ENCODE results near the gene PXDC1. TPM values are rescaled to one million over a fixed set of nuclear protein-coding genes. Genes with fewer than 3 reads are reported as not detected.
"Not testable (repeated sequence)": the region's sequence is repeated elsewhere in the genome, so short reads cannot be mapped to it uniquely, and the experiment has no call there.

Gene PXDC1
- total and polyA plus RNA-seq, 7 donors = 9.0 to 116 (median 46.7) TPM

DNA sequence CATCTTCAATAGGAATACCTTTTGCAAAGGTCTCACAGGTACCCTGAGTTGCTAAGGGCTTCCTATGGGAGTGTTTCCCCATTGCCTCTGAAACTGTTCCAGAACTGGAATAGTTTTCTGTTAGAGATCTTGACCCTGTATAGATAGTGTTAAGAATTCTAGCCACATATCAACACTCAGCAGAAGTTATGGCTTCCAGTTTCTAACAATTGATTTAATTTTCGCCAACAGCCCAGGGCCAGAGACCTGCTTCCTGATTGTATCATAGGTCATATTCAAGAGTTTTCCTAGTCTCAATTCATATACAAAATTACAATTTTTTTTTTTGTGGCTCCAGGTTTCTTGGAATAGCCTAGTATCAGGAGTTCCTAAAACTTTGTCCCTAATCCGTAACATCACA lies 61.0 kb downstream of the PXDC1 start:
- no peak for DNase-seq
- intact Hi-C loops (cut with DNase I) = no loop called here
- TF ChIP-seq POLR2A (IDR thresholded peaks at IDR 0.05) = no peak
- no peak for TF ChIP-seq POLR2AphosphoS5 (IDR thresholded peaks at IDR 0.05)
- no peak for TF ChIP-seq CTCF (IDR thresholded peaks at IDR 0.05)
- TF ChIP-seq EP300 (IDR thresholded peaks at IDR 0.05) = no peak
- H3K9me3 ChIP-seq = no peaks in the 10 kb centered on the region
- no peaks in the 10 kb centered on the region for H3K27me3 ChIP-seq
- 94% methylated on average over 2 of the region's 2 CpGs for WGBS, 2 donors
- H3K4me3 ChIP-seq = no peak overlapping the region
- no peak overlapping the region for H3K27ac ChIP-seq
- no peaks in the 10 kb centered on the region for H3K4me1 ChIP-seq
- H3K36me3 ChIP-seq = no peaks in the 10 kb centered on the region

- H3K4me3 ChIP-seq = no peak overlapping the region
Observed at GRCh38 chr6:3687847-3688246, 63.7 kb downstream of the PXDC1 start.

GRCh38 chr6:3683331-3683730 lies 68.2 kb downstream of the PXDC1 start:
- 76 to 78% methylated on average over 6 of the region's 6 CpGs for WGBS, 2 donors
- TF ChIP-seq EP300 (IDR thresholded peaks at IDR 0.05) = no peak
- TF ChIP-seq CTCF (IDR thresholded peaks at IDR 0.05) = no peak
- TF ChIP-seq POLR2A (IDR thresholded peaks at IDR 0.05) = no peak
- TF ChIP-seq POLR2AphosphoS5 (IDR thresholded peaks at IDR 0.05) = no peak
- Histone ChIP-seq H3K4me1 (no peaks in the 10 kb centered on the region), H3K9me3 (no peaks in the 10 kb centered on the region), H3K4me3 (no peak overlapping the region), H3K27me3 (no peaks in the 10 kb centered on the region), H3K27ac (no peak overlapping the region), H3K36me3 (no peaks in the 10 kb centered on the region)
- DNase-seq = no peak
- intact Hi-C loops (cut with DNase I) = no loop called here

More at GRCh38 chr6:3687847-3688246, 63.7 kb downstream of the PXDC1 start:
- Histone ChIP-seq H3K36me3 (no peaks in the 10 kb centered on the region), H3K27ac (no peak overlapping the region), H3K4me1 (no peaks in the 10 kb centered on the region), H3K27me3 (no peaks in the 10 kb centered on the region), H3K9me3 (no peaks in the 10 kb centered on the region)
- DNase-seq = no peak
- intact Hi-C loops (cut with DNase I) = no loop called here
- TF ChIP-seq CTCF (IDR thresholded peaks at IDR 0.05) (no peak), POLR2A (IDR thresholded peaks at IDR 0.05) (no peak), POLR2AphosphoS5 (IDR thresholded peaks at IDR 0.05) (no peak), EP300 (IDR thresholded peaks at IDR 0.05) (no peak)
- 39 to 47% methylated on average over 1 of the region's 1 CpG for WGBS, 2 donors

GRCh38 chr6:3678946-3679345 lies 72.6 kb downstream of the PXDC1 start:
- Histone ChIP-seq H3K9me3 (no peaks in the 10 kb centered on the region), H3K4me1 (no peaks in the 10 kb centered on the region), H3K36me3 (no peaks in the 10 kb centered on the region), H3K27me3 (no peaks in the 10 kb centered on the region), H3K4me3 (no peak overlapping the region), H3K27ac (no peak overlapping the region)
- TF ChIP-seq POLR2AphosphoS5 (IDR thresholded peaks at IDR 0.05) (no peak), EP300 (IDR thresholded peaks at IDR 0.05) (no peak), CTCF (IDR thresholded peaks at IDR 0.05) (no peak), POLR2A (IDR thresholded peaks at IDR 0.05) (no peak)
- WGBS, 2 donors = 92 to 94% methylated on average over 4 of the region's 4 CpGs
- intact Hi-C loops (cut with DNase I) = no loop called here
- DNase-seq = no peak

- H3K36me3 ChIP-seq = not testable (repeated sequence)
Observed at GRCh38 chr6:3677751-3678150, 73.8 kb downstream of the PXDC1 start.

GRCh38 chr6:3677351-3677750 lies 74.2 kb downstream of the PXDC1 start:
- 43 to 77% methylated on average over 1 of the region's 1 CpG for WGBS, 2 donors

More at GRCh38 chr6:3677751-3678150, 73.8 kb downstream of the PXDC1 start:
- intact Hi-C loops (cut with DNase I); DNase-seq; H3K4me3 ChIP-seq; H3K4me1 ChIP-seq; H3K27ac ChIP-seq; H3K27me3 ChIP-seq; H3K9me3 ChIP-seq: not testable (repeated sequence)
- WGBS, 2 donors = 92 to 96% methylated on average over 9 of the region's 9 CpGs

More at GRCh38 chr6:3677351-3677750, 74.2 kb downstream of the PXDC1 start:
- H3K36me3 ChIP-seq; H3K27me3 ChIP-seq; intact Hi-C loops (cut with DNase I); H3K4me1 ChIP-seq; H3K27ac ChIP-seq; DNase-seq; H3K9me3 ChIP-seq; H3K4me3 ChIP-seq: not testable (repeated sequence)
